Colon (tissue), 2 donors: ENCODE measurements around the gene ZNF598.
"Not testable (repeated sequence)": the region's sequence is repeated elsewhere in the genome, so short reads cannot be mapped to it uniquely, and the experiment has no call there.

Source experiments
- FAIRE-seq: peaks from 2 replicates; lab custom pipeline; 2012; peaks lifted over from hg19 to GRCh38; lab: Jason Lieb, UNC
- donor health status: control.
- donor health status: control.

The ZNF598 gene

DNA sequence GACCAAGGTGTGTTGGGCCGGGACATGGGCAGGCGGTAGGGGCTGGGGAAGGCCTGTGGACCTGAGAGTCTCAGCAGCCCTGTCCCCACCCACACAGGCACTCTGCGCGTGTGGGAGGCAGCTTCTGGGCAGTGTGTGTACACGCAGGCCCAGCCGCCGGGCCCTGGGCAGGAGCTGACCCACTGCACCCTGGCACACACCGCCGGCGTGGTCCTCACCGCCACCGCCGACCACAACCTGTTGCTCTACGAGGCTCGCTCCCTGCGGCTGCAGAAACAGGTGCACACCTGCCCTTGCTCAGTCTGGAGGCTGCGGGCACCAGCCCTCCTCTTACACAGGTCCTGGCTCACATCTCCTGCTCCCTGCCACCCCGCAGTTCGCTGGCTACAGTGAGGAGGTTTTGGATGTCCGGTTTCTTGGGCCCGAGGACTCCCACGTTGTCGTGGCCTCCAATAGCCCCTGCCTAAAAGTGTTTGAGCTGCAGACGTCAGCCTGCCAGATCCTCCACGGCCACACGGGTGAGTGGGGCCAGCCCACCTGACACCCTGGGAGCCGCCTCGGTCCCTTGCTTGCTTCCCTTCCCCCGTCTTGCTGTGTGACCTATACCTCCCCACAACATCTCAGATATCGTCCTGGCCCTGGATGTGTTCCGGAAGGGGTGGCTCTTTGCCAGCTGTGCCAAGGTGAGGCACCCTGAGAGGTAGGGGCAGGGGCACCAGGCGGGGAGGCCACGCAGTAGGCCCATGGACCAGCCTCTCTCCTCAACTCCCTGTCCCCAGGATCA lies 34.0 kb downstream of the ZNF598 start:
- no peak for FAIRE-seq

- no peak for FAIRE-seq
Observed at GRCh38 chr16:1974157-1975070, 35.2 kb downstream of the ZNF598 start.

- FAIRE-seq: no peak
Observed at GRCh38 chr16:1973461-1974156, 36.0 kb downstream of the ZNF598 start.

GRCh38 chr16:1972490-1972877 lies 37.1 kb downstream of the ZNF598 start:
- no peak for FAIRE-seq

- no peak for FAIRE-seq
Observed at GRCh38 chr16:1971796-1972489, 37.7 kb downstream of the ZNF598 start, which contains the start of gene TBL3. Gene TBL3, plus strand, starts transcription at chr16:1972053. Its CDS starts 112 bp downstream, at chr16:1972165.

- no peak for FAIRE-seq
Observed at GRCh38 chr16:1968146-1968953, 41.3 kb downstream of the ZNF598 start.

DNA sequence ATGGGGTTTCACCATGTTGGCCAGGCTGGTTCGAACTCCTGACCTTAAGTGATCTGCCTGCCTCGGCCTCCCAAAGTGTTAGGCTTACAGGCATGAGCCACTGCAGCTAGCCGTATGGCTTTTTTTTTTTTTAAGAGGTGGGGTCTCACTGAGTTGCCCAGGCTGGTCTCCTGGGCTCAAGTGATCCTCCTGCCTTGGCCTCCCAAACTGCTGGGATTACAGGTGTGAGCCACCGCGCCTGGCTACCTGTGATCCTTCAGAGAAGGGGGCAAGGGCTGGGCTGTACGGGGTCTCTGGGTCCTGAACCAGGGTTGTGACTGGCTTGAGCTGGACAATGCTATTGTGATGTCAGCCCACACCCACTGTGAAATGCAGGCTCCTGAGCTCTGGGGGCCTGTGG lies 43.2 kb downstream of the ZNF598 start, which contains the start of gene RNF151:
RNF151 (plus strand) TSS at position 397 of the 400 bp plus-strand sequence. CDS start 26 bp downstream, outside the sequence.
- FAIRE-seq: no peak

DNA sequence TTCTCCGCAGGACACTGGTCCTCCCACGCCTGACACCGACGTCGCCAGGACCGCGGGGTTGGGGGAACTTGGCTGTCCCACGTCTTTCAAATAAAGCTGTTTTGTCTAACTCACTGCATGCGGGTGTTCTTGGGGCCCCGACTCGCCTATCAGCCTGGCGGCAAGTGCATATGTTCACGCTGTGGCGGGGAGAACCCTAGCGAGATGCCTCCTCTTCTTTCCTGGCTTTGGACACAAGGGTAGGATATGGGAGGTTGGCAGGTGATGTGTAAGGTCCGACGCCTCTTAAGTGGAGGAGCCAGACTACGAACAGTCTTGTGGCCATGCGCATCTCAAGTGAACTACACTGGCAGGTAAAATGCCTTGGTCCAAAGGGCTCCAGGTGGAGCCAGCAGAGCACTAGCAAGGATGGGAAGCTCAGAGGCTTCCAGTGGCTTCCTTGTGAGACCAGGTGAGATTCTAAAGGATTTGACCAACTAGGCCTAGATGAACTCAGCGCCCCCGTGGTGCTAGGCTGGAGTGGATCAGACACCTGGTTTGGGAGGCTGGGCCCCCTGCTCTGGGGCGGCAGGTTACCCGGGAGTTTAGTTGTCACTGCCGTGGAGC lies 44.1 kb downstream of the ZNF598 start:
- FAIRE-seq: no peak

GRCh38 chr16:1964506-1965395 lies 44.9 kb downstream of the ZNF598 start, which contains the start of gene RPS2:
Gene RPS2, minus strand, starts transcription at chr16:1964826. Its CDS starts 201 bp downstream, at chr16:1964625.
- peak; percentile 33 for FAIRE-seq

- FAIRE-seq: no peak
Observed at GRCh38 chr16:1963806-1964505, 45.7 kb downstream of the ZNF598 start.

GRCh38 chr16:1962161-1963153 lies 47.2 kb downstream of the ZNF598 start:
- FAIRE-seq: not testable (repeated sequence)

DNA sequence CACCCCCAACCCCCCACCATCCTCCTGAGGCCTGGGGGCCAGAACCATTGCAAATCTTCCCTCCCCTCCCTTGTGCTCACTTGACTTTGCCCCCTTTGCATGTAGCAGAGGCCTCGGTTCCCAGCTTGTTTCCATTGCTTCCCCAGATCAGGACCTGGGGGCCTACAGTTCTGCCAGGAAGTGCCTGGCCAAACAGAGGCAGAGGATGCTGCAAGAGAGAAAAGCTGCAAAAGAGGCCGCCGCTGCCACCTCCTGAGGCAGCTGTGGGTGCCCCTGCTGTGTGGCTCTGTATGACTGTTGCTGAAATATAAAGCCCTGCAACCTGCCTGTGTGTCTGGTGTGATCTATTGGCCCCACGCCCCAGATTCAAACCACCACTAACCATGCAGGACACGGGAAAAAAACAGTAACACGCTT lies 48.0 kb downstream of the ZNF598 start:
- no peak for FAIRE-seq

- no peak for FAIRE-seq
Observed at GRCh38 chr16:1960665-1961630, 48.7 kb downstream of the ZNF598 start.

DNA sequence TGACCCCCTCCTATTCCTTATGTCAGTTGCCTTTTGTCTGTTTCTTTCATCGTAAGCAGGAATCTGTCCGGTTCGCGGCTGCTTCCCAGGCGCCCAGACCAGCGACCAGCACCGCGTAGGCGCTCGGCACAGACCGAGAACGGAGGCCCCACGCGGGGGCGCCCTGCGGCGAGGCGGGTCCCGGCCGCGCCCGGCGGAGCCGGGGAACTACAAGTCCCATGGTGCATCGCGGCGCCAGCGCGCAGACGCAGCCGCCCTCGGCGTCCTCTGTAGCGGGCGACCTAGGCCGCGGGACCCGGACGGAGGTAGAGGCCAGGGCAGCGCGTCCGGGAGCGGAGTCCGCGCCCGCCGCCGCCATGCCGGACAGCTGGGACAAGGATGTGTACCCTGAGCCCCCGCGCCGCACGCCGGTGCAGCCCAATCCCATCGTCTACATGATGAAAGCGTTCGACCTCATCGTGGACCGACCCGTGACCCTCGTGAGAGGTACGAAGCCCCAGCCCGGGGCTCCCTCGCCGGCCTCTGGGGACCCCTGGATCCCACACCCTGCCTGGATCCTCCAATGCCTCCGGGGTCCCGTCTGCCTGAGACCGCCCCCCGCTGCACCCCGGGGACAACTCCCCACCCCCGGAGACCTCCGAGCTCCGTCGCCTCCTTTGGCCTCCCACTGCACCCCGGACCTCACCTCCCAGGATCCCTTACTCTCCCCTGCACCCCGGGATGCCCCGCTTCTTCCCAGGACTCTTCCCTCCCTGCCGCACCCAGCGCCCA lies 50.2 kb downstream of the ZNF598 start, which contains the start of gene NDUFB10:
NDUFB10 (plus strand) TSS at position 270 of the 771 bp plus-strand sequence; CDS start at position 357, 87 bp downstream.
- no peak for FAIRE-seq

GRCh38 chr16:1958715-1959268 lies 50.8 kb downstream of the ZNF598 start:
- no peak for FAIRE-seq
